Spleen (tissue), 11 donors: ENCODE results near the gene DPM2. TPM values are rescaled to one million over a fixed set of nuclear protein-coding genes. Genes with fewer than 3 reads are reported as not detected.

Experiments
- DNase-seq: peaks from one replicate; pipeline ENCODE4 v3.0.0-alpha.2; 2020
- H3K27ac ChIP-seq, 8 donors: fragments of 200-600 bp; sonication (generic) in 7 of 8; 1 replicate in 4 of 8; 2 replicates in 4 of 8; pipeline versions ENCODE4 v1.5.0 to v1.8.0; 2016 to 2021; ENCODE audit warnings: inconsistent platforms in 4 of 8, mild to moderate bottlenecking in 4 of 8, moderate library complexity in 1 of 8
- H3K27me3 ChIP-seq, 7 donors: fragments of 200-600 bp; sonication (generic) in 6 of 7; replicated peaks in 1 of 7; 1 replicate in 4 of 7; 2 replicates in 3 of 7; pipeline versions ENCODE4 v1.5.0 to v1.8.0; 2016 to 2021; ENCODE audit warnings: inconsistent platforms in 3 of 7, mild to moderate bottlenecking in 1 of 7
- H3K36me3 ChIP-seq, 6 donors: fragments of 200-600 bp; sonication (generic) in 5 of 6; 1 replicate in 4 of 6; 2 replicates in 2 of 6; pipeline versions ENCODE4 v1.5.0 to v1.8.0; 2016 to 2021; ENCODE audit warnings: inconsistent platforms in 2 of 6
- H3K4me1 ChIP-seq, 6 donors: fragments of 200-600 bp; sonication (generic) in 5 of 6; 1 replicate in 3 of 6; 2 replicates in 3 of 6; pipeline versions ENCODE4 v1.5.0 to v1.8.0; 2016 to 2021; ENCODE audit warnings: inconsistent platforms in 3 of 6
- H3K4me3 ChIP-seq, 8 donors: fragments of 200-600 bp; sonication (generic) in 7 of 8; 1 replicate in 4 of 8; 2 replicates in 4 of 8; pipeline versions ENCODE4 v1.5.0 to v1.8.0; 2016 to 2021; ENCODE audit warnings: inconsistent platforms in 4 of 8, mild to moderate bottlenecking in 4 of 8, moderate library complexity in 2 of 8
- H3K9me3 ChIP-seq, 8 donors: fragments of 200-600 bp; sonication (generic) in 7 of 8; 1 replicate in 4 of 8; 2 replicates in 4 of 8; pipeline versions ENCODE4 v1.5.0 to v1.8.0; 2016 to 2021; ENCODE audit warnings: inconsistent platforms in 4 of 8
- CTCF ChIP-seq, 11 experiments: fragments of 200-600 bp in 7 of 11; fragments of 450-650 bp in 4 of 11; sonication (generic) in 4 of 11; IDR thresholded peaks in 8 of 11; conservative IDR thresholded peaks in 3 of 11; 1 replicate in 7 of 11; 2 replicates in 4 of 11; pipeline versions ENCODE4 v1.4.0 to v1.8.0; 2016 to 2021; ENCODE audit warnings: antibody characterized with exemption in 11 of 11, inconsistent platforms in 4 of 11, mild to moderate bottlenecking in 1 of 11
- POLR2A ChIP-seq, 3 donors: fragments of 450-650 bp; IDR thresholded peaks; one replicate each; pipeline ENCODE4 v1.5.1; 2017; ENCODE audit warnings: antibody characterized with exemption in 3 of 3, mild to moderate bottlenecking in 1 of 3
- POLR2AphosphoS5 ChIP-seq, 3 donors: sonication (generic); formaldehyde crosslinking; IDR thresholded peaks; one replicate each; pipeline ENCODE4 v1.5.1; 2017; ENCODE audit warnings: antibody characterized with exemption in 3 of 3
- WGBS, 5 donors: extraction: QIAGEN DNeasy Blood & Tissue Kit in 3 of 5; methylation state at CpG; one replicate each; pipeline versions ENCODE4 v1.1.5 to v1.1.7; 2013 to 2018; 5-methylcytosine and 5-hydroxymethylcytosine counted together
- intact Hi-C: fragments of 100-400 bp; cut with DNase I; formaldehyde crosslinking; loops from one replicate; pipeline ENCODE4 v1.15.0; 2023; ENCODE audit warnings: low total_unique reads
- polyA plus RNA-seq, 3 donors: library from polyadenylated mRNA; stranded (reverse); fragments of 200-250 nt; gene quantifications; one replicate each; pipeline ENCODE4 v1.2.1, GENCODE V29; 2013
- total RNA-seq, 7 donors: library from RNA; depleted of rRNA in 3 of 7; stranded (reverse); fragments of >200 nt in 3 of 7; fragmentation: NEBNext Ultra II Directional in 4 of 7; extraction: Animal tissue kit (Norgen Biotek cat#: 25700) in 4 of 7; gene quantifications; one replicate each; pipeline versions ENCODE4 v1.1.0 to v1.2.1, GENCODE V29; 2016 to 2021
- donor health status: healthy with polysubstance abuse.
- donor health status: DM: no; HTN: no; CAD: no; lungs with moderate emphysema.
- donor health status: DM: no; HTN: no; CAD: no.
- donor health status: Bipolar disorder and iron deficiency.
- donor health status: healthy.
- donor health status: DM: no; HTN: no; CAD: no.
- donor health status: DM: yes; HTN: yes; CAD: no.

DPM2 gene
- total and polyA plus RNA-seq, 10 donors = 19.5 to 33.8 (median 25.4) TPM

- H3K9me3 ChIP-seq = no peaks in the 10 kb centered on the region
- peak in 1 of 3 donors; percentile 21 for TF ChIP-seq POLR2AphosphoS5 (IDR thresholded peaks at IDR 0.05)
- no peak for TF ChIP-seq POLR2A (IDR thresholded peaks at IDR 0.05)
- peak overlapping the region in 3 of 8 donors; percentile 7 to 94 (median 65) for H3K4me3 ChIP-seq
- WGBS, 5 donors = 73 to 83% (median 80%) methylated on average over 4 to 10 of the region's 10 CpGs
- peaks cover 0 to 8% (median 0%) of the 10 kb centered on the region in 7 donors for H3K27me3 ChIP-seq
- no peak for DNase-seq
- peak overlapping the region; percentile 11 to 94 (median 74) for H3K27ac ChIP-seq
- H3K4me1 ChIP-seq = peaks cover 72 to 100% (median 100%) of the 10 kb centered on the region in 6 donors
- intact Hi-C loops = no loop called here
- H3K36me3 ChIP-seq = peaks cover 0 to 10% (median 0%) of the 10 kb centered on the region in 6 donors
Measured at GRCh38 chr9:127974769-127975261, 37.2 kb upstream of the DPM2 start.

GRCh38 chr9:127974001-127974768, 36.5 kb upstream of the DPM2 start:
- H3K27ac ChIP-seq = peak overlapping the region; percentile 11 to 94 (median 74)
- WGBS, 5 donors = 70 to 78% (median 73%) methylated on average over 11 to 12 of the region's 12 CpGs
- H3K36me3 ChIP-seq = peaks cover 0 to 10% (median 0%) of the 10 kb centered on the region in 6 donors
- H3K4me1 ChIP-seq = peaks cover 74 to 100% (median 100%) of the 10 kb centered on the region in 6 donors
- intact Hi-C loops = no loop called here
- no peak for DNase-seq
- TF ChIP-seq CTCF (IDR thresholded peaks at IDR 0.05 in 8 of 11, conservative IDR thresholded peaks at IDR 0.05 in 3 of 11) (no peak), POLR2AphosphoS5 (IDR thresholded peaks at IDR 0.05) (no peak)
- peaks cover 0 to 1% (median 0%) of the 10 kb centered on the region in 7 donors for H3K27me3 ChIP-seq
- H3K4me3 ChIP-seq = peak overlapping the region in 2 of 8 donors; percentile 65 to 94
- no peaks in the 10 kb centered on the region for H3K9me3 ChIP-seq

GRCh38 chr9:127973169-127974000, 35.7 kb upstream of the DPM2 start:
- peaks cover 74 to 100% (median 100%) of the 10 kb centered on the region in 6 donors for H3K4me1 ChIP-seq

More at GRCh38 chr9:127973169-127974000, 35.7 kb upstream of the DPM2 start:
- TF ChIP-seq POLR2A (IDR thresholded peaks at IDR 0.05) (no peak), CTCF (IDR thresholded peaks at IDR 0.05 in 8 of 11, conservative IDR thresholded peaks at IDR 0.05 in 3 of 11) (no peak), POLR2AphosphoS5 (IDR thresholded peaks at IDR 0.05) (peak in 1 of 3 donors; percentile 36)
- H3K36me3 ChIP-seq = peaks cover 0 to 10% (median 0%) of the 10 kb centered on the region in 6 donors
- DNase-seq = no peak
- peak overlapping the region; percentile 40 to 94 (median 78) for H3K27ac ChIP-seq
- H3K27me3 ChIP-seq = no peaks in the 10 kb centered on the region
- no peaks in the 10 kb centered on the region for H3K9me3 ChIP-seq
- WGBS, 5 donors = 60 to 81% (median 75%) methylated on average over 9 to 17 of the region's 17 CpGs
- intact Hi-C loops = no loop called here
- H3K4me3 ChIP-seq = peak overlapping the region in 2 of 8 donors; percentile 22 to 94
